ENCODE data around the gene MAGI2.

GRCh38 chr7:78011642-78012041 is 1441.8 kb downstream of the MAGI2 start:
- TF ChIP-seq CTCF (IDR thresholded peaks at IDR 0.05; ENCODE audit: extremely low read depth in 1 of 2, insufficient read depth in 1 of 2, low read depth in 1 of 2, low read length in 2 of 2) (no peak), GATA2 (IDR thresholded peaks at IDR 0.05; ENCODE audit: insufficient read depth, insufficient read length, low read depth, low read length) (no peak), EZH2 (IDR thresholded peaks at IDR 0.05; ENCODE audit: borderline replicate concordance, low read depth, low read length, severe bottlenecking) (no peak), POLR2A (IDR thresholded peaks at IDR 0.05; ENCODE audit: low read depth, low read length) (no peak), MAX (IDR thresholded peaks at IDR 0.05; ENCODE audit: insufficient read depth, insufficient read length) (no peak), JUN (IDR thresholded peaks at IDR 0.05; ENCODE audit: borderline replicate concordance, insufficient read depth, insufficient read length, low read depth) (no peak), POLR2AphosphoS5 (IDR thresholded peaks at IDR 0.05; ENCODE audit: insufficient read depth, low read depth, low read length) (no peak), MYC (IDR thresholded peaks at IDR 0.05; ENCODE audit: low read depth, low read length) (no peak), FOS (IDR thresholded peaks at IDR 0.05; ENCODE audit: borderline replicate concordance, insufficient read depth, low read length) (no peak)
